ENCODE results near the gene CDCA3.

CDCA3 gene

DNA sequence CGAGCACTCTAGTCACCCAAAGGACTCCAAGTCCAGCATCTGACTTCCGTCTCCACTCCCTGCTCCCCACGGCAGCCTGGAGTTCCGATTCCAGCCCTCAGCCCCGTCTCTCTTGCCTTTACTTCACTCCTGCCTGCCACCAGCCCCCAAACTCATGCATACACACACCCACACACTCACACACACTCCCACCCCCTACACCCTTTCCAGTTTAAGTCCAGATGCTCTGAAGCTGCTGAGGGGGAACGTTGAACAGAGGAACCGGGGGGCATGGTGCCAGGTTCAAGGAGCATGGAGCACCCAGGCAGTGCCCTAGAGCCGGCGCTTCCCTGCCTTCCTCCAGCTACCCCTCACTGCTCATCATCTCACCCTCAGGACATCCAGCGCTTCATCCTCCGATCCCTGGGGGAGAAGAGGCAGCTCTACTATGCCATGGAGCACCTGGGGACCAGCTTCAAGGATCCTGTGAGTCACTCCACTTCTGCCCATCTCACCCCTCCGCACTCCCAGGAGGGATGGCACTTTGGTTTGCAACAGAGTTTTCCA is 19.6 kb downstream of the CDCA3 start:
- DNase-seq (ENCODE audit: low spot score): no peak

DNA sequence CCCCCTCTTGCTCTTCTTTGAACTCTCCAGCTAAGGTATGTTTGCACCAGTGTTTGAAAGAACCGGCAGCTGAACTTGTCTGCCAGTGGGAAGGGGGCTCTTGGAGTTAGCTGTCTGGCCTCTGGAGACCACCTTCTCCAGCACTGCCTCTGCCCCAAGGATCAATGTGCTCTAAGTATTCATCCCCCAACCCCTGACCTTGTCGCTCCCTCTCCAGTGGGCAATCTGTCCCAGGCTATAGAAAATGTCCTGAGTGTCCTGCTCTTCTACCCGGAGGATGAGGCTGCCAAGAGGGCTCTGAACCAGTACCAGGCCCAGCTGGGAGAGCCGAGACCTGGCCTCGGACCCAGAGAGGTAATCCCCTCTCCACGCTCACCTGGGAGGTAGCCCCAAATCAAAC is 20.1 kb downstream of the CDCA3 start:
- DNase-seq (ENCODE audit: low spot score): no peak

DNA sequence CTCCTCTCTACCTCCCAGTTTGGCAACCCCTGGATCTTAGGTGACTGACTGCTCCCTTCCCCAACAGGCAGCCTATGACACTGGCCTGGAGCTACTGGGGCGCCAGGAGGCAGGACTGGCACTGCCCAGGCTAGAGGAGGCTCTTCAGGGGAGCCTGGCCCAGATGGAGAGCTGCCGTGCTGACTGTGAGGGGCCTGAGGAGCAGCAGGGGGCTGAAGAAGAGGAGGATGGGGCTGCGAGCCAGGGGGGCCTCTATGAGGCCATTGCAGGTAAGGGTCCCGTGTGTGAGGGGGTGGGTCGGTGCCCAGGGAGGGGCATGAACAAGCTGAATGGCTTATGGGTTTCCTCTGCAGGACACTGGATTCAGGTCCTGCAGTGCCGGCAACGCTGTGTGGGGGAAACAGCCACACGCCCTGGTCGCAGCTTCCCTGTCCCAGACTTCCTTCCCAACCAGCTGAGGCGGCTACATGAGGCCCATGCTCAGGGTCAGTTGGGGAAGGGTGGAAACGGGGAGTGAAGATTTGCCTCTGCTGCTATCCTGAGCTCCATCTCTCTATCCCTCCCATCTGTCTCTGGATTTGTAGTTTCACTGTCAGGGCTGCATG is 20.7 kb downstream of the CDCA3 start:
- DNase-seq (ENCODE audit: low spot score): no peak

DNA sequence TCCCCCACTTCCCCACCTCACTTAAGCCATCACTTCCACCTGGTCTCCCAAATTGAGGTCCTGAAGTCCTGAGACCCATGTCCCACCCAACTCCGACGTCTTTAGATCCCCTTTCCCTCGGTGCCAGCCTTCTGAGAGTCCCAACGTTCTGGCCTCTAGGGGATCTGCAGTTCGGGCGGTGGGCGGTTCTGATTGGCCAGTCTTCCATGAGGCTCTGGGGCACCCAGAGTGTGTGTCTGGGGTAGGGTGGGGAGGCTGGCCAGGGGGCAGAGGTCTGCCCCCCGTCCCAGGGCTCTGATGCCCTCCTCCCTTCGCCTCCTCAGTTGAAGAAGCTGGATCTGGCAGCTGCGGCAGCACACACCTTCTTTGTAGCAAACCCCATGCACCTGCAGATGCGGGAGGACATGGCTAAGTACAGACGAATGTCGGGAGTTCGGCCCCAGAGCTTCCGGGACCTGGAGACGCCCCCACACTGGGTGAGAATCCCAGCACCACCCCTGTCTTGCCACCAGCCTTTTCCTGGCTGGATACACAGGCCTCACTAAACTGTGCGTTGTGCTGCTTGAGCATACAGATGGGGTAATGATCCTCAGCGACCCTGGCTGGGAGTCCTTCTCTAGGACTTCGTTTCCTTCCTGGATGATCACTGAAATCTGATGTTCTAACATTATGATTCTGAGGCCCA is 21.4 kb downstream of the CDCA3 start:
- DNase-seq (ENCODE audit: low spot score): no peak

DNA sequence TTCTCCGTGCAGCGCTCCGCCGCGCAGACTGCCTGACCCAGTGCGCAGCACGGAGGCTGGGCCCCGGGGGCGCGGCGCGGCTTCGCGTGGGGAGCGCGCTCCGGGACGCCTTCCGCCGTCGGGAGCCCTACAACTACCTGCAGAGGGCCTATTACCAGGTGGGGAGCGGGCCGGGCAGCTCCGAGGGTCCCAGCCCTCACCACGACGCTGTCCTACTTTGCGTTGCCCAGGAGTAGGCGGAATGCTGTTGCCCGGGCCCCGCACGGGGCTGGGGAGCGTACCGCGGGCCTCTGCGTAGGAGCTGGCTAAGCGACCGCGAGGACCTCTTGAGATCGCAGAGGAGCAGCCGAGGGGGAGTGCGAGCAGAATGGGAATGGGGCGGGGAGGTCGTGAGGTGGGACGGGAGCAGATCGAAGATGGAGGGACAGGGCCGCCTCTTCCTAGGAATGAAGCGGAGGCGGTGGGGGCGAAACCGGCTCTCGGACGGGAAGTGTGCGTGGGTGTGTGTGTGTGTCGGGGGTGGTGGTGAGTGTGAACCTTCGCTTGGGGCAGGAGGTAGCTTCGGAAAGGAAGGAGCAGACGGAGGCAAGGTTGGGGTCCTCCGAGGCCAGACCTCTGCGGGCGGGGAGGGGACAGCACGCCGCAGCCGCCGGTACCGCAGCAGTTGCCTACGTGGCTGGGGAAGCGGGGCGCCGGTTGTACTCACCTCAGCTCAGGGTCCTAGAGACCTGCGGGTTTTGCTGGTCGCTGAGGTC is 22.1 kb downstream of the CDCA3 start:
- DNase-seq (ENCODE audit: low spot score): peak; percentile 17

GRCh38 chr12:6827982-6828780 is 22.9 kb downstream of the CDCA3 start, which contains the start of gene P3H3:
P3H3 (plus strand) TSS chr12:6828407; CDS start chr12:6828441, 34 bp downstream.
- peak; percentile 23 for DNase-seq (ENCODE audit: low spot score)

- peak; percentile 64 for DNase-seq (ENCODE audit: low spot score)
Measured at GRCh38 chr12:6827437-6827911, 23.6 kb downstream of the CDCA3 start.

- no peak for DNase-seq (ENCODE audit: low spot score)
Measured at GRCh38 chr12:6826734-6827436, 24.2 kb downstream of the CDCA3 start.

DNA sequence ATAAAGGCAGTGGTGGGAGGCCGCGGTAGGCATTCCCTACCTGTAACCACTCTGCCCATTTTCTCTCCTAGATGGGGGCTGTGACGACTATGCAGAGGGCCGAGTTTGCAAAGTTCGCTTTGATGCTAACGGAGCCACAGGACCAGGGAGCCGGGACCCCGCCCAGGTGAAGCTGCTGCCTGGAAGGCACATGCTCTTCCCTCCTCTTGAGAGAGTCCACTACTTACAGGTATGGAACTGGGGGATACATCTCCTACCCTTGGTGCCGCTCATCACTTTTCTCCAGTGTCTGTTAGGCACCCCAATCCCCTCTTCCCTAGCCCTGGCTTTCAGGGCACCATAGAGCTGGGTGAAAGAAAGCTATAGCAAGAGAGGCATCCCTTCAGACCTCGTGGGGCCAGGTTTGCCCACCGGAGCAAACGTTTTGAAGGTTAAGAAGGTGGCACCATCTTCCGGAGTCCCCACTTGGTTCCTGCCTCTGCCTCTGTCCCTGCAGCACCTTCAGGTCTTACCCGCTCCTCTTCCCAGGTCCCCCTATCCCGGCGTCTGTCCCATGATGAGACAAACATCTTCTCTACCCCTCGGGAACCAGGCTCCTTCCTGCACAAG is 24.9 kb downstream of the CDCA3 start:
- DNase-seq (ENCODE audit: low spot score): no peak

- DNase-seq (ENCODE audit: low spot score): peak; percentile 81
Measured at GRCh38 chr12:6825398-6826124, 25.5 kb downstream of the CDCA3 start.

- peak; percentile 23 for DNase-seq (ENCODE audit: low spot score)
Measured at GRCh38 chr12:6824901-6825381, 26.1 kb downstream of the CDCA3 start.

GRCh38 chr12:6824085-6824775 is 26.9 kb downstream of the CDCA3 start:
- DNase-seq (ENCODE audit: low spot score): no peak

DNA sequence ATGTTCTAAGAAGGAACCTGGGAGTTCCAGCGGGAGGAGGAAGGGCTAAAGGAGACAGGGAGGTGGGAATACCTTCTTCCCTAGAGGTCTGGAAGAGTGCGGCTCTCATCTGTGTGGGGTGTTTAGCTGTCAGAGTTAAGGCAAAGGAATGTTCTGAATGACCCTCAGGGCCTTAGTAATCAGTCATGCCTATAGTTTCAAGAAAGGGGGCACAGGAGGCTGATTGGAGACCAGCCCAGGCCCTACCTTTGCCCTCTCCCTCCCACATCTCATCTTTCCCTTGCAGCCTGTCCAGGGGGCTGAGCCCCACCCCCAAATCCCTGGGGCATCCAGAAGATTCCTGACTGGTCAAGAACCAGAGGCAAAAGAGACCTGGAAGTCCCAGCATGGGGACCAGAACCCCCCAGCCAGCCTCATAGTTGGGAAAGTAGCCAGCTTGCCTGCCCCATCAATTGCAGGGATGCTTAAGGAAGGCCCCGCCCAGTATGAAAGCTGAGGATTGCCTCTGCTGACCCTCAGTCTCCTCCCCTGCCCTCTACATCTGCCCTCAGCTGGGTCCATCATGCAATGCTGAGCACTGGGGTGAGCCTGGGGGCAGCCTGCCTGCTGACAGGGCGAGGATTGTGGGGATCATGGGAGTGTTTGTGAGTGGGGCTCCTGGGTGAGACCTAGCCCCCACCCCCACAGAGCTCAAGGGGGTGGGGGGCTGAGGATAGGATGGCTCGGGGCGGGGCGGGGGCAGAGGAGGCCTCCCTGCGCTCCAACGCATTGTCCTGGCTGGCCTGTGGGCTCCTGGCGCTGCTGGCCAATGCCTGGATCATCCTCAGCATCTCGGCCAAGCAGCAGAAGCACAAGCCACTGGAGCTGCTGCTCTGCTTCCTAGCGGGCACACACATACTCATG is 27.7 kb downstream of the CDCA3 start:
- DNase-seq (ENCODE audit: low spot score): no peak

- no peak for DNase-seq (ENCODE audit: low spot score)
Measured at GRCh38 chr12:6822426-6823135, 28.5 kb downstream of the CDCA3 start.

DNA sequence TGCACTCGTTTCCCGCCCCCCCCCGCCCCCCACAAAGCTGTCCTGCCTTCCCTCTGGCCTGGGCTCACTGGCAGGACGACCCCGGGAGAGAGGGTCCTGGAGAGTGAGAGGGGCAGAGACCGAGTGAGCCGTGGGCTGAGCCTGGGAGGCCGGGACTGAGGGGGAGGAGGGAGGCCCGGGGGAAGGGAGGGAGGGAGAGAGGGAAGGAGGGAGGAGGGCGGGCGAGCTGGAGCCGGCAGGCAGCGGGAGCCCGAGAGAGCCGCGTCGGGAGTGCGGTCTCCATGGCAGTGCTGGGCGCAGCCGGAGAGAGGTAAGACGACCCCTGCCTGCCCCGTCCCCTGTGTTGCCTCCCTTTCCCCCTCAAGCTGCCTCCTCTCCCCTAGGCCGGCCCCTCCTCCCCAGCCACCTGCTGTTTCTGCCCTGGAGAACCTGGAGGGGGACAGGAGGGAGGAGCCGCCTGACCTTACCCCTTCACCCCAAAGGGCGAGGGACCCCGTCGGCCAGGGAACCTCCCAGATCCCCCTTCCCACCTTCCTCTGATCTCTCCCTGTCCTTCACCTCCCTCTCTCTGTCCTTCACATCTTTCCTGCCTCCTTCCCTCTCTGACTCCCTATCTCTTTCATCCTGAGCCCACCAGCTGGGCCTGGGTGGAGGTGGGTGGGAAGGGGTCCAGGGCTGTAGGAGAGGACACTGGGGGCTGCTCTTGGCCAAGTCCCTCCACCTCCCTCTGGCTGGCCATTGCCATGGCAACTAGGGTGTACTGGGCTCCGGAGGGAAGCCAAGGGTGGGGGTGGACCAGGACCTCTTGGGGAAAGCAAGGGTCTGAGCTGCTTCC is 29.3 kb downstream of the CDCA3 start, which contains the start of gene GPR162:
GPR162 (plus strand) TSS at position 231 of the 835 bp plus-strand sequence. CDS start 2,078 bp downstream, outside the sequence.
- DNase-seq (ENCODE audit: low spot score): no peak

DNA sequence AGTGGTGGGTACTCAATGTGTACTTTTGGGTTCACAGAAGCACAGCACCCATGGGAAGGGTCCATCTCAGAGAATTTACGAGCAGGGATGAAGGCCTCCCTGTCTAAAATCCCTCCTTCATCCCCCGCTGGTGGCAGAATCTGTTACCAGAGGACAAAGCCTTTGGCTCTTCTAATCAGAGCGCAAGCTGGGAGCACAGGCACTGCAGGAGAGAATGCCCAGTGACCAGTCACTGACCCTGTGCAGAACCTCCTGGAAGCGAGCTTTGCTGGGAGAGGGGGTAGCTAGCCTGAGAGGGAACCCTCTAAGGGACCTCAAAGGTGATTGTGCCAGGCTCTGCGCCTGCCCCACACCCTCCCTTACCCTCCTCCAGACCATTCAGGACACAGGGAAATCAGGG is 30.9 kb downstream of the CDCA3 start:
- DNase-seq (ENCODE audit: low spot score): no peak

All from kidney tubule cell (primary cell).